Right cardiac atrium (tissue), 5 donors: ENCODE measurements around the gene NEDD4L. TPM values are rescaled to one million over a fixed set of nuclear protein-coding genes. Genes with fewer than 3 reads are reported as not detected.
A peak's percentile ranks its signal among the peaks of the same experiment; 100 is the strongest.
"Not testable (repeated sequence)": the region's sequence is repeated elsewhere in the genome, so short reads cannot be mapped to it uniquely, and the experiment has no call there.

ENCODE experiments used
- ATAC-seq, 2 donors: fragments of 200-7000 bp; cut with Tn5 transposase; one replicate each; pipeline versions ENCODE4 v1.8.0 to v1.9.1; 2020; ENCODE audit warnings: moderate library complexity in 2 of 2, mild to moderate bottlenecking in 1 of 2
- DNase-seq, 3 donors: peaks; one replicate each; pipeline ENCODE4 v3.0.0-alpha.2; 2020
- H3K27ac ChIP-seq: one replicate; pipeline ENCODE4 v1.5.1; 2013; ENCODE audit warnings: mild to moderate bottlenecking, low read length, control low read depth, moderate library complexity
- H3K27me3 ChIP-seq: one replicate; pipeline ENCODE4 v1.6.1; 2013; ENCODE audit not compliant: control insufficient read depth, insufficient read depth
- H3K4me1 ChIP-seq: one replicate; pipeline ENCODE4 v1.6.1; 2013; ENCODE audit warnings: low read length; ENCODE audit not compliant: control insufficient read depth, insufficient read depth
- H3K4me3 ChIP-seq: one replicate; pipeline ENCODE4 v1.5.1; 2013; ENCODE audit warnings: low read length, control low read depth
- H3K9me3 ChIP-seq: one replicate; pipeline ENCODE4 v1.6.1; 2013; ENCODE audit warnings: low read length; ENCODE audit not compliant: control insufficient read depth
- WGBS: extraction: QIAGEN DNeasy Blood & Tissue Kit; methylation state at CpG from one replicate; pipeline ENCODE4 v1.1.7; 2013; 5-methylcytosine and 5-hydroxymethylcytosine counted together
- intact Hi-C, 4 donors: fragments of 100-400 bp; cut with DNase I; formaldehyde crosslinking; loops; one replicate each; pipeline versions ENCODE4 v1.11.0 to v1.14.0; 2022 to 2023
- polyA plus RNA-seq: library from polyadenylated mRNA; stranded (reverse); fragments of 200-250 nt; gene quantifications from one replicate; pipeline ENCODE4 v1.2.3, GENCODE V29; 2013
- total RNA-seq, 4 donors: library from RNA; stranded (reverse); fragmentation: NEBNext Ultra II Directional; extraction: Animal tissue kit (Norgen Biotek cat#: 25700); gene quantifications; one replicate each; pipeline ENCODE4 v1.2.1, GENCODE V29; 2021
- donor health status: healthy with polysubstance abuse.
- donor health status: DM: no; HTN: yes; CAD: no.
- donor health status: DM: no; HTN: no; CAD: no.
- donor health status: DM: no; HTN: yes; CAD: no; lungs with severe emphysema.
- donor health status: DM: yes; HTN: yes; CAD: no.

NEDD4L gene
- total and polyA plus RNA-seq, 5 donors, result 25.7 to 87.5 (median 74.0) TPM

DNA sequence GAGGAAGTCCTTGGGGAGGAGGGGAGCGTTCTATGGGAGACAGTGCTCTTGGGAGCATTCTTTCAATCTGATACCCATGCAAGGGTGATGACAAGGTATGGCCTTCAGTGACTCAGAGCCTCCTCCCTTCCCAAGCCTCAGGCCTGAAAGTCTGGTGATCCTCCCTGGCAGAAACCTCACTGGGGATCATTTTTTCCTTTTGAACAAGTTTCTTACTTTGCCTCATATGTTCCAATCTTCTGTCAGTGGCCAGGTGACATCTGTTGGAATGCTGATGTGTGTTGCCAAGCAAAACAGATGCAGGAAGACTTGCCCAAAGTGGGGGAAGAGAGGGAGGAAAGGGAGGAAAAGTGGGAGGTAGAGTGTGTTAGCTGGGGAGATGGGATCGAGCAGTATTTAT, 224.8 kb downstream of the NEDD4L start:
- no peak overlapping the region for H3K4me3 ChIP-seq
- H3K4me1 ChIP-seq, result peaks cover 3% of the 10 kb centered on the region
- peak in 1 of 2 donors; percentile 70 for ATAC-seq

DNA sequence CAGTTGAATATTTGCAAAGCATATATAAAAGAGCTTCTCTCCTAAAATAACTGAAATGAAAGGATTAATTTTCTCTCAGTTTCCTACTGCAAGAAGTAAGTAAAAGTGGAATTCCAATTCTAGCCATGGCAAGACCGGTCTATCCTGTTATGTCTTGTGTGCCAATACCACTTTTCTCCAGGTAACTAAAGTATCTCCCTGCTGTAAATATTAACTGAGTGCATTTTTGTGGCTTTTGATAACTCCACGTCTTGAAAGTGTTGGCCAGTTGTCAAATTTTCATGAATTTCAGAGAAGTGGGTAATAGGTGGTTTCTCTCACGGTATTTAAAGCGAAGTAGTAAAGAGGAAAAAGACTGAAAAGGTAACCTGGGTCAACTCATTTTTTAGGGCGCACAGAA, 225.9 kb downstream of the NEDD4L start:
- peaks cover 4% of the 10 kb centered on the region for H3K4me1 ChIP-seq

More for the DNA sequence above, 224.8 kb downstream of the NEDD4L start:
- DNase-seq, result no peak
- Histone ChIP-seq H3K27ac (peak overlapping the region; percentile 36), H3K9me3 (no peaks in the 10 kb centered on the region), H3K27me3 (no peaks in the 10 kb centered on the region)
- 33% methylated on average over 2 of the region's 2 CpGs for WGBS
- intact Hi-C loops, result no loop called here

DNA sequence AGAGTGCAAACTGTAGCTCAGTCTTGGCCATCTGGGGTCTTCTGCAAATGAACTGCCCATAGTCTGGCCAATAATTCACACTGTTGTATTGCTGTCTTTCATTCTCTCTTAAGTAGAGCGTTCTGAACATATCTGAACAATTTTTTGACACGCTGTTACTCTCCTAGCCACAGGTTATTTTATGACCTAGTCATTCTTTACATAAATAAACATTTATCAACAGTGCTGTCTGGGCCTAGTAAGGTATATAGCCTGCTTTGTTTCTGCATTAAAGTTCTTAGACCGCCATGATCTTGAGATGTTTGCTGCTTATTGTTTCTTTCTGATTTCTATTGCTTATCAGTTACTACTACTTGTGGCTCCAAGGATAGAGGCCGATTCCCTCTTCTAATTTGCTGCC, 226.4 kb downstream of the NEDD4L start:
- WGBS, result 86% methylated on average over 4 of the region's 4 CpGs
- Histone ChIP-seq H3K27ac (peak overlapping the region; percentile 43), H3K9me3 (no peaks in the 10 kb centered on the region), H3K27me3 (no peaks in the 10 kb centered on the region), H3K4me1 (peaks cover 5% of the 10 kb centered on the region), H3K4me3 (no peak overlapping the region)
- intact Hi-C loops, result no loop called here
- ATAC-seq (no peak), DNase-seq (no peak)

More for the DNA sequence above, 225.9 kb downstream of the NEDD4L start:
- DNase-seq (no peak), ATAC-seq (no peak)
- intact Hi-C loops, result no loop called here
- Histone ChIP-seq H3K27me3 (no peaks in the 10 kb centered on the region), H3K9me3 (no peaks in the 10 kb centered on the region), H3K4me3 (no peak overlapping the region), H3K27ac (peak overlapping the region; percentile 43)
- WGBS, result 81% methylated on average over 5 of the region's 5 CpGs

DNA sequence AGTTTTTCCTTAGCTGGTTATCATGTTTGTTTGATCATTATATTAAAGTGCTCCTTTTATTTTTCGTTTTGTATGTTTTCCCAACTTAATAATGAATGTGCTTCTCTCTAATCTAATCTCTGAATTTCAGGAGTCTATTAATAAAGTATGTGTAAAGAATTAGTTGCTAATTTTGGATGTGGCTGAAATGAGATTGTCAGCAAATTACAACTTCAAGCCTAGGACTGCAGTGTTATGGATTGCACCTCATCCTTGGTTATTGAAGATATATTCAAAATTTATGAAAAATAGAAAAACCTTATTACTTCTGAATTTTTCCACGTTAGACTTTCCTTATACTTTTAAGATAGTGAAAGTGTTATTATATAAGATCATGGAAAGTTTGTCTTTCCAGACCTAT, 227.7 kb downstream of the NEDD4L start:
- Histone ChIP-seq H3K4me1 (peaks cover 7% of the 10 kb centered on the region), H3K27ac (no peak overlapping the region), H3K4me3 (no peak overlapping the region), H3K27me3 (no peaks in the 10 kb centered on the region), H3K9me3 (no peaks in the 10 kb centered on the region)
- ATAC-seq (no peak), DNase-seq (no peak)
- intact Hi-C loops, result no loop called here
- WGBS, result 45% methylated on average over 2 of the region's 2 CpGs

DNA sequence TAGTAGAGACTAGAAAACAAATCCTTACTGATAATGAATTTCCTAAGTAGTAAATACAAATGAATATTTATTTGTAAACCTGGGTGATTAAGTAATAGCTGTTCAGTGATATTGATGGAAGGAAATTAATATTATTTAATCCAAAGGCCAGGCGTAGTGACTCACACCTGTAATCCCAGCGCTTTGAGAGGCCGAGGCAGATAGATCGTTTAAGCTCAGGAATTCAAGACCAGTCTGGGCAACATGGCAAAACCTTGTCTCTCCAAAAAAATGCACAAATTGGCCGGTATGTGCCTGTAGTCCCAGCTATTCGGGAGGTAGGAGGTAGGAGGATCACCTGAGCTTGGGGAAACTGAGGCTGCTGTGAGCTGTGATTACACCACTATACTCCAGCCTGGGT, 228.2 kb downstream of the NEDD4L start:
- 78% methylated on average over 6 of the region's 6 CpGs for WGBS

DNA sequence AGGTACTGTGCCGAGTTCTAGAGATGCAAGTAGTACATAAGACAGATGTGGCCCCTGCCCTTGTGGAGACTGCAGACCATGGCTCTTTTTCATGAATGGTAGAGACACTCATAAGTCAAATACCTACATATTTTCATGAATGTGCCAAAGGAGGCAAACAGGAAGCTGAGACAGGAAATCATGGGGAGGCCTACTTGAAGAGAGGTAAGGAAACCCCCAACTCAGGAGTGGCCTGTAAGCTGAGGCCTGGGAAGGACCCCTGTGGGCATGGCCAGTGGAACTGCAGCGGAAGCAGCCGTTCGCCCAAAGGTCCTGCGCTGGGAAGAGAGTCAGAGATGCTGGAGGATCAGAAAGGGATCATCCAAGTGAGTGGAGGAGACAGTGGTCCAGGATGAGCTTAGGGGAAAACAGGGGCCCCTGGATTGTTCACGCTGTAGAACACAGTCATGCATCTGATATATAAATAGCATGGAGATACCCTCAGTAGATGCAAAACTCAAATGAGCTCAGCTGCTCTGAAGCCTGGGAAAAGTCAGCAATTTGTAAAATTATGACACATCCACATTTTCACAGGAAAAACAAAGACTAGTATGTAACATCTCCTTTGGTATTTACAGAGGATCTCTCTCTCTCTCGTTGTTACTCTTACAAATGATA, 228.9 kb downstream of the NEDD4L start:
- DNase-seq, result no peak
- Histone ChIP-seq H3K27me3 (no peaks in the 10 kb centered on the region), H3K9me3 (no peaks in the 10 kb centered on the region), H3K4me3 (no peak overlapping the region), H3K4me1 (peaks cover 11% of the 10 kb centered on the region), H3K27ac (peak overlapping the region; percentile 87)
- 73% methylated on average over 7 of the region's 7 CpGs for WGBS
- intact Hi-C loops, result no loop called here
- peak in 1 of 2 donors; percentile 39 for ATAC-seq

More for the DNA sequence above, 228.2 kb downstream of the NEDD4L start:
- ATAC-seq (no peak), DNase-seq (no peak)
- Histone ChIP-seq H3K9me3 (no peaks in the 10 kb centered on the region), H3K4me1 (peaks cover 9% of the 10 kb centered on the region), H3K4me3 (no peak overlapping the region), H3K27ac (peak overlapping the region; percentile 96), H3K27me3 (no peaks in the 10 kb centered on the region)
- intact Hi-C loops, result no loop called here

DNA sequence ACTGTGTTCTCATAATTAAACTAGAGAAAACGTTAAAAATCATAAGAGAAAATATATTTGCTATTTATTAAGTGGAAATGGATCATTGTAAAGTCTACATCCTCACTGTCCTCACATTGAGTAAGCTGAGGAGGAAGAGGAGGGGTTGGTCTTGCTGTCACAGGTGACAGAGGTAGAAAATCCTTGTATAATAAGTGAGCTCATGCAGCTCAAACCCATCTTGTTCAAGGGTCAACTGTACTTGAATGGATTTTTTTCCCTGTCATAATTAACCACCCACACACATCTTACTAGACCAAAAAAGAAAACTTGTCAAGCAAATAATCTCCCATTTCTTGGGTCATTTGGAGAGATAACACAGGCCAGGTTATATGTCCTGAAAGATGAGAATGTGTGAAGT, 231.2 kb downstream of the NEDD4L start:
- no peaks in the 10 kb centered on the region for H3K27me3 ChIP-seq
- WGBS, result 38% methylated on average over 1 of the region's 1 CpG
- H3K27ac ChIP-seq, result no peak overlapping the region
- no peaks in the 10 kb centered on the region for H3K9me3 ChIP-seq
- no peak overlapping the region for H3K4me3 ChIP-seq
- intact Hi-C loops, result no loop called here
- ATAC-seq (no peak), DNase-seq (no peak)
- peaks cover 13% of the 10 kb centered on the region for H3K4me1 ChIP-seq

DNA sequence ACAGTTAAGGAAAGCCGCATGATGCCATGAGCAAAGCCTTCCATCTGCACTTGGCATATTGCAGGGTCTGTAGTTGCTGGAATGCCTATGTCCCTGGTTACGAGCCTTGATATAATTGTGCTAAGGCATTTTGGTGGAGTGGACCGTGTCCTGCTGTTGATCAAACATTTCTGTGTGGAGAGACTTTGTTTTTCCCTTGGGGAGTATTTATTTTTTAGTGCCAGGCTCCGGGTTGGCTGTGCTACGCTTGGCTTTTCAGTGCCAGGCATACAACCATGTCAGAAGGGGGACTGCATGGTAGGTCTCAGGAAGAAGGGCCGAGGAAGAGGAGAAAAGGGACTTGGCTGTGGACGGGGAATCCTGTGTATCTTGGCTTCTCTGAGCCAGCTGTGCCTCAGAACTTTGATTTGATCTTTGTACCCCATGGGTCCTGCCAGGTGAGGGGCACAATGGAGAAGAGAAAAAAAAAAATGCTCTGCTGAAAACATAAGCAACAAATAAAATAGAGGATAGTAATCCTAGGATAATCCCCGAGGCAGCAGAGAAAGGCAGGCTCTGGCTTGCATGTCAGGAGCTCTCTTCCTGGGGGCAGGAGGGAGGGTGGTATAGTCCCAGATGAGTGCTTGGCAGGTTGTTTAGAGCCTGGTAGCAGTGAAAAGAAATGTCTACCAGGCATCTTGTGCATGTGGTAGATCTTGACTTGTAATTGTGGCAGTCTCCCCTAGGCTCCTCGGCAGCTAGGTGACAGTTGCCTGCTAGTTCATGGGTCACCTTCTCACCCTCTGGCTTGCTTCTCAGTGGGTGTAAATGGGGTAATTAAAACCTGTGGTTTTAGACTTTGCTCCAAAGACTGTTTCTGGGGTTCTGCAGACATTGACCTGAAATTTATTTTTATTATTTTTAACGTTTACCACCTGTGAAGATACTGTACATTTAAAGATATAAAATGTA, 233.0 kb downstream of the NEDD4L start:
- no peaks in the 10 kb centered on the region for H3K9me3 ChIP-seq
- intact Hi-C loops, result no loop called here
- H3K4me3 ChIP-seq, result no peak overlapping the region
- peaks cover 16% of the 10 kb centered on the region for H3K4me1 ChIP-seq
- ATAC-seq (peak in 1 of 2 donors; percentile 5), DNase-seq (no peak)
- no peaks in the 10 kb centered on the region for H3K27me3 ChIP-seq
- peak overlapping the region; percentile 76 for H3K27ac ChIP-seq
- WGBS, result 68% methylated on average over 10 of the region's 10 CpGs

DNA sequence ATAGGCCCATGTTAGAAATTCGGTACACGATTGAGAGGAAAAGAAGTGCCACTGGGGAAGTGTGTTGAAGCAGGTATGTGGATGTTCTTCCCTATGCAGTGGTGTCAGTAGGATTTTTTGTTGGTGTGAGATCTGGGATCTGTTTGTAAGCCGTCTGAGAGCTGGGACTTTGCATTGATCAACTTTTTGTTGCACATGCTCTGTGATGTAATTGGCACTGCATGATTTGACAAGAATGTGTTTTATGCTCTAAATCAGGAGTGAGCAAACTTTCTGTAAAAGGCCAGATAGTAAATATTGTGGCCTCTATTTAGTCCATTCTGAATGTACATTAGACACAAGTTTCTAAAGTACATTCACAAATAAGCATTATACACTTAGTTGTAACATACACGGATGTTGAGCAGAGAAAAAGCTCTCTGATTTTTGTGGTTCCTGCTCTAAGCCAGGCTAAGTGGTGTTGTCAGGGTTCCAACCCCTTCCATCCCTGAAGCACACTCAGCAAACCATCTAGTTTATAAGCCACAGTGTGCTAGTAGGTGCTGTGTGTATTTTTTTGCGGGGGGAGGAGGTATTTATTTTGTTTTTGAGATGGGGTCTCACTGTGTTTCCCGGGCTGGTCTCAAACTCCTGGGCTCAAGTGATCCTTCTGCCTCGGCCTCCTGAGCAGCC, 235.6 kb downstream of the NEDD4L start:
- DNase-seq (no peak), ATAC-seq (no peak)
- intact Hi-C loops, result no loop called here
- WGBS, result 80% methylated on average over 7 of the region's 7 CpGs
- H3K4me3 ChIP-seq, result no peak overlapping the region
- H3K27me3 ChIP-seq, result no peaks in the 10 kb centered on the region
- H3K27ac ChIP-seq, result no peak overlapping the region
- no peaks in the 10 kb centered on the region for H3K9me3 ChIP-seq
- peaks cover 12% of the 10 kb centered on the region for H3K4me1 ChIP-seq

DNA sequence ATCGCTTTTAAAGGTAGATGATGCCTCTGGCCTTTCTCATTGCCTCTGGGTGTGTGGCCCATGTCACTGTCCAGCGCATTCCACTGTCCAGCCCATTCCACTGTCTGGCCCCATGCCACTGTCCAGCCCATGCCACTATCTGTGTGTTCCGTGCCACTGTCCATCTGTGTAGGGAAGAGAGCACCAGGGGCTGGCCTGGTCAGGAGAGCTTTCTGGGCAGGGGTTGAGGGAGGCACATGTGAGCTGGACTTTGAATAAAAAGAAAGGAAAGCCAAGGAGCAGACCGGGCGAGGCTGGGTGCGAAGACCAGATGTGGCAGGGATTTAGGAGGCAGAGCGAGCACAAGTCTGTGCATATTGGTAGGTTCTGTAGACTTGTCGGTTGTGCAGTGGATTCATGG, 236.2 kb downstream of the NEDD4L start:
- no peak overlapping the region for H3K4me3 ChIP-seq
- DNase-seq, result peak in 1 of 3 donors; percentile 52
- peaks cover 12% of the 10 kb centered on the region for H3K4me1 ChIP-seq
- H3K27me3 ChIP-seq, result no peaks in the 10 kb centered on the region
- intact Hi-C loops, result no loop called here
- 77% methylated on average over 8 of the region's 8 CpGs for WGBS
- H3K27ac ChIP-seq, result peak overlapping the region; percentile 77
- ATAC-seq, result peak; percentile 49 to 68
- H3K9me3 ChIP-seq, result no peaks in the 10 kb centered on the region

DNA sequence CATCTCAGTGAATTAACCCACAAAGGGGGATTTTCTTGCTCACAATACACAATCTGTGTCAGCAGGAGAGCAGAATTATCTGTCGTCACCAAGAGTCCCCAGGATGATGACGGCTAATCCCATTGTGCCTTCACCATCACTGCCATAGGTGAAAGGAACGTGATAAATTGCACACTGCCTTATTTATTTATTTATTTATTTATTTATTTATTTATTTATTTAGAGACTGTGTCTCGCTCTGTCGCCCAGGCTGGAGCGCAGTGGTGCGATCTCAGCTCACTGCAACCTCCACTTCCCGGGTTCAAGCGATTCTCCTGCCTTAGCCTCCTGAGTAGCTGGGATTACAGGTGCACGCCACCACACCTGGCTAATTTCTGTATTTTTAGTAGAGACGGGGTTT, 238.8 kb downstream of the NEDD4L start:
- H3K4me3 ChIP-seq, H3K4me1 ChIP-seq, ATAC-seq, H3K9me3 ChIP-seq, intact Hi-C loops, H3K27ac ChIP-seq, DNase-seq, H3K27me3 ChIP-seq: not testable (repeated sequence)
- WGBS, result 97% methylated on average over 11 of the region's 11 CpGs
